IMR-90 (cell line): ENCODE results near the gene FRMD1. TPM values are rescaled to one million over a fixed set of nuclear protein-coding genes. Genes with fewer than 3 reads are reported as not detected.

Experiments used
- ATAC-seq: fragments of 200-7000 bp; cut with Tn5 transposase; 2 replicates; pipeline ENCODE4 v1.9.1; 2020; ENCODE audit warnings: low read depth, mild to moderate bottlenecking, moderate library complexity
- BruUV-seq: library from RNA; stranded (reverse); fragments of 400-500 nt; replicated peaks from 2 replicates; lab custom pipeline; 2021; lab: Mats Ljungman, UMichigan
- CTCF ChIA-PET: fragments of 300-600 bp; formaldehyde crosslinking; extraction: SDS; loops from one replicate; lab custom pipeline; 2021; ENCODE audit warnings: antibody characterized with exemption; lab: Yijun Ruan, JAX
- POLR2A ChIA-PET: fragments of 300-600 bp; sonication (Branson Sonifier 250); formaldehyde crosslinking; loops from one replicate; lab custom pipeline; 2022; ENCODE audit warnings: antibody characterized with exemption; ENCODE audit not compliant: unreplicated experiment; lab: Charles Lee
- DNase-seq: peaks from one replicate; pipeline ENCODE4 v3.0.0; 2013
- H2AFZ ChIP-seq: replicated peaks from 2 replicates; pipeline ENCODE3; 2013; ENCODE audit warnings: low read length, mild to moderate bottlenecking; ENCODE audit not compliant: poor library complexity
- H2AK5ac ChIP-seq: 2 replicates; pipeline ENCODE4 v1.6.1; 2013; ENCODE audit warnings: low read depth, low read length, inconsistent platforms
- H2AK9ac ChIP-seq: replicated peaks from 2 replicates; pipeline ENCODE3; 2013; ENCODE audit warnings: mild to moderate bottlenecking, low read depth, low read length, moderate library complexity; ENCODE audit not compliant: poor library complexity
- H2BK120ac ChIP-seq: 2 replicates; pipeline ENCODE4 v1.6.1; 2013; ENCODE audit warnings: low read depth, low read length, inconsistent platforms
- H2BK15ac ChIP-seq: 3 replicates; pipeline ENCODE4 v1.6.1; 2013; ENCODE audit warnings: low read depth, low read length, inconsistent platforms
- H2BK20ac ChIP-seq: 2 replicates; pipeline ENCODE4 v1.6.1; 2013; ENCODE audit warnings: low read depth, mild to moderate bottlenecking, inconsistent platforms, low read length, moderate library complexity
- H2BK5ac ChIP-seq: 2 replicates; pipeline ENCODE4 v1.6.1; 2013; ENCODE audit warnings: mild to moderate bottlenecking, low read depth, low read length, inconsistent platforms; ENCODE audit not compliant: poor library complexity, severe bottlenecking
- H3K14ac ChIP-seq: replicated peaks from 2 replicates; pipeline ENCODE4 v1.6.1; 2013; ENCODE audit warnings: low read depth, low read length, inconsistent platforms
- H3K18ac ChIP-seq: 2 replicates; pipeline ENCODE4 v1.6.1; 2013; ENCODE audit warnings: low read depth, low read length, control low read depth
- H3K23ac ChIP-seq: 2 replicates; pipeline ENCODE4 v1.6.1; 2013; ENCODE audit warnings: low read depth, low read length, inconsistent platforms
- H3K27ac ChIP-seq: 2 replicates; pipeline ENCODE4 v1.5.1; 2013; ENCODE audit warnings: mild to moderate bottlenecking, control low read depth, low read length; ENCODE audit not compliant: insufficient read depth
- H3K27me3 ChIP-seq: 2 replicates; pipeline ENCODE4 v1.6.1; 2013; ENCODE audit warnings: low read length; ENCODE audit not compliant: control insufficient read depth, insufficient read depth
- H3K36me3 ChIP-seq: 2 replicates; pipeline ENCODE4 v1.6.1; 2013; ENCODE audit warnings: low read length, mixed read lengths; ENCODE audit not compliant: control insufficient read depth, insufficient read depth
- H3K4ac ChIP-seq: 2 replicates; pipeline ENCODE4 v1.6.1; 2013; ENCODE audit warnings: low read depth, low read length, inconsistent platforms
- H3K4me1 ChIP-seq: 2 replicates; pipeline ENCODE4 v1.6.1; 2013; ENCODE audit warnings: low read length, mixed read lengths; ENCODE audit not compliant: control insufficient read depth, insufficient read depth
- H3K4me2 ChIP-seq: 2 replicates; pipeline ENCODE4 v1.6.1; 2013; ENCODE audit warnings: low read depth, mild to moderate bottlenecking, control low read depth, low read length, moderate library complexity
- H3K4me3 ChIP-seq: 2 replicates; pipeline ENCODE4 v1.5.1; 2013; ENCODE audit warnings: low read depth, mild to moderate bottlenecking, control low read depth, low read length, moderate library complexity; ENCODE audit not compliant: insufficient read depth
- H3K56ac ChIP-seq: 2 replicates; pipeline ENCODE4 v1.6.1; 2013; ENCODE audit warnings: low read length, inconsistent platforms; ENCODE audit not compliant: insufficient read depth; ENCODE audit errors: extremely low read depth
- H3K79me1 ChIP-seq, 2 experiments: 2 replicates each; pipeline ENCODE4 v1.6.1; 2013; ENCODE audit warnings: low read length in 2 of 2, inconsistent platforms in 1 of 2, low read depth in 1 of 2
- H3K9ac ChIP-seq: 2 replicates; pipeline ENCODE4 v1.6.1; 2013; ENCODE audit warnings: low read depth, low read length, control low read depth
- H3K9me1 ChIP-seq: 2 replicates; pipeline ENCODE4 v1.6.1; 2013; ENCODE audit warnings: low read length, inconsistent platforms; ENCODE audit not compliant: insufficient read depth
- H3K9me3 ChIP-seq: 2 replicates; pipeline ENCODE4 v1.6.1; 2013; ENCODE audit warnings: low read length; ENCODE audit not compliant: control insufficient read depth, insufficient read depth
- H4K20me1 ChIP-seq: 2 replicates; pipeline ENCODE4 v1.6.1; 2013; ENCODE audit warnings: low read length, inconsistent platforms; ENCODE audit not compliant: insufficient read depth
- H4K5ac ChIP-seq: 2 replicates; pipeline ENCODE4 v1.6.1; 2013; ENCODE audit warnings: mild to moderate bottlenecking, low read depth, low read length, control low read depth
- H4K8ac ChIP-seq, 2 experiments: 2 replicates each; pipeline ENCODE4 v1.6.1; 2013; ENCODE audit warnings: low read depth in 2 of 2, low read length in 2 of 2, control low read depth in 1 of 2, inconsistent platforms in 1 of 2
- H4K91ac ChIP-seq: 2 replicates; pipeline ENCODE4 v1.6.1; 2013; ENCODE audit warnings: low read depth, low read length, inconsistent platforms; ENCODE audit not compliant: insufficient read depth
- CEBPB ChIP-seq: IDR thresholded peaks from 2 replicates; pipeline ENCODE4 v1.6.1; 2012; ENCODE audit warnings: low read depth, low read length, improper control_type of control experiment
- CHD1 ChIP-seq: IDR thresholded peaks from 2 replicates; pipeline ENCODE4 v1.6.1; 2012; ENCODE audit warnings: low read depth, low read length, improper control_type of control experiment
- ELK1 ChIP-seq: fragments of 150-350 bp; IDR thresholded peaks from 2 replicates; pipeline ENCODE4 v1.6.1; 2016; ENCODE audit warnings: low read depth, mild to moderate bottlenecking, low read length, moderate library complexity, borderline replicate concordance
- FOS ChIP-seq: fragments of 150-350 bp; IDR thresholded peaks from 2 replicates; pipeline ENCODE4 v1.6.1; 2016; ENCODE audit warnings: low read depth, low read length
- MAZ ChIP-seq: IDR thresholded peaks from 2 replicates; pipeline ENCODE4 v1.6.1; 2012; ENCODE audit warnings: low read depth, mild to moderate bottlenecking, low read length, improper control_type of control experiment, moderate library complexity, borderline replicate concordance
- NFE2L2 ChIP-seq: fragments of 150-350 bp; IDR thresholded peaks from 2 replicates; pipeline ENCODE4 v1.6.1; 2016; ENCODE audit warnings: low read depth, mild to moderate bottlenecking, low read length
- POLR2A ChIP-seq: IDR thresholded peaks from 2 replicates; pipeline ENCODE4 v1.6.1; 2012; ENCODE audit warnings: mild to moderate bottlenecking, low read depth, low read length
- RCOR1 ChIP-seq: IDR thresholded peaks from 2 replicates; pipeline ENCODE4 v1.6.1; 2012; ENCODE audit warnings: mild to moderate bottlenecking, low read length, improper control_type of control experiment; ENCODE audit not compliant: insufficient replicate concordance
- RFX5 ChIP-seq: IDR thresholded peaks from 2 replicates; pipeline ENCODE4 v1.8.0; 2012; ENCODE audit warnings: low read depth, mild to moderate bottlenecking, low read length, moderate library complexity
- SMC3 ChIP-seq: fragments of 150-350 bp; IDR thresholded peaks from 2 replicates; pipeline ENCODE4 v1.6.1; 2016; ENCODE audit warnings: low read depth, mild to moderate bottlenecking, antibody characterized with exemption, low read length, moderate library complexity
- WGBS, 2 experiments: methylation state at CpG; one replicate each; pipeline versions ENCODE4 v1.1.5 to v1.1.7; 2013; ENCODE audit warnings: missing lambda C conversion rate in 2 of 2; ENCODE audit not compliant: insufficient read length in 1 of 2; ENCODE audit errors: extremely low coverage in 2 of 2; 5-methylcytosine and 5-hydroxymethylcytosine counted together
- dilution Hi-C: fragments of 300-500 bp; cut with HindIII; formaldehyde crosslinking; loops from one replicate; pipeline ENCODE4 v1.14.3; 2018; ENCODE audit warnings: low sequenced_read_pairs; ENCODE audit not compliant: unreplicated experiment
- in situ Hi-C: fragments of 300-500 bp; cut with MboI; formaldehyde crosslinking; loops from 3 replicates; pipeline ENCODE4 v1.14.3; 2019; ENCODE audit warnings: low sequenced_read_pairs, inconsistent platforms, mixed read lengths
- intact Hi-C: fragments of 100-400 bp; cut with micrococcal nuclease; formaldehyde crosslinking; loops from 2 replicates; pipeline ENCODE4 v1.10.0; 2022
- polyA plus RNA-seq, 3 experiments: library from polyadenylated mRNA; depleted of rRNA; stranded (reverse); fragments of >200 nt; gene quantifications; 2 replicates each; pipeline ENCODE4 v1.2.3, GENCODE V29; 2012; ENCODE audit warnings: low replicate concordance in 1 of 3
- total RNA-seq: library from RNA; depleted of rRNA; stranded (reverse); fragments of >200 nt; gene quantifications from 2 replicates; pipeline ENCODE4 v1.2.3, GENCODE V29; 2012

Gene FRMD1
- total and polyA plus RNA-seq, 2 of the 4 experiments (the other 2 are of a cell fraction): not detected

- TF ChIP-seq RCOR1 (no peak), CHD1 (no peak)
Observed at GRCh38 chr6:168005796-168006195, 73.2 kb downstream of the FRMD1 start (continued).

GRCh38 chr6:168004945-168005344, 74.1 kb downstream of the FRMD1 start:
- H3K4me2 ChIP-seq: no peak overlapping the region
- no TSS peak for BruUV-seq
- H3K9me3 ChIP-seq: no peaks in the 10 kb centered on the region
- H2BK20ac ChIP-seq: no peak overlapping the region
- no peak overlapping the region for H4K5ac ChIP-seq
- no peak overlapping the region for H3K14ac ChIP-seq
- H2AK9ac ChIP-seq: no peak overlapping the region
- H2AFZ ChIP-seq: no peak overlapping the region
- H4K20me1 ChIP-seq: no peaks in the 10 kb centered on the region
- no peaks in the 10 kb centered on the region for H3K4me1 ChIP-seq
- no peak for DNase-seq
- H2BK15ac ChIP-seq: no peak overlapping the region
- no peak overlapping the region for H3K18ac ChIP-seq
- in situ Hi-C loops (no loop called here), dilution Hi-C loops (no loop called here), intact Hi-C loops (no loop called here)
- no peak overlapping the region for H3K27ac ChIP-seq
- no peak overlapping the region for H4K8ac ChIP-seq
- no peak overlapping the region for H4K91ac ChIP-seq
- CTCF ChIA-PET: no interaction called here
- no peak overlapping the region for H3K56ac ChIP-seq
- 0 out of 2 replicates have a peak, but pooled peaks cover 3% of the 10 kb centered on the region for H3K9me1 ChIP-seq
- H2BK120ac ChIP-seq: no peak overlapping the region
- H3K79me1 ChIP-seq: no peaks in the 10 kb centered on the region
- no peak overlapping the region for H2BK5ac ChIP-seq
- no peak overlapping the region for H3K4me3 ChIP-seq
- POLR2A ChIA-PET: no interaction called here
- WGBS, 2 experiments: 100% methylated on average over 2 of the region's 11 CpGs; no CpG with 5 or more reads in 1 of the 2 experiments
- H3K4ac ChIP-seq: 0 out of 2 replicates have a peak overlapping the region, but pooled peaks have one; percentile 15
- no peaks in the 10 kb centered on the region for H3K36me3 ChIP-seq
- peaks cover 5% of the 10 kb centered on the region for H3K27me3 ChIP-seq
- TF ChIP-seq CEBPB: no peak
- no peak for TF ChIP-seq SMC3
- TF ChIP-seq POLR2A: no peak
- TF ChIP-seq RFX5: no peak
- no peak for TF ChIP-seq FOS
- TF ChIP-seq CHD1: no peak
- TF ChIP-seq MAZ: no peak
- TF ChIP-seq NFE2L2: no peak
- no peak for TF ChIP-seq RCOR1
- TF ChIP-seq ELK1: no peak
- H3K23ac ChIP-seq: no peak overlapping the region
- H3K9ac ChIP-seq: no peak overlapping the region
- no peak for ATAC-seq
- H2AK5ac ChIP-seq: peak overlapping the region; percentile 19; the same call in 1 of the 2 replicates
